SU-DHL-6 (cell line): ENCODE measurements around the gene AKR1B1.

Source experiments
- EZH2phosphoT487 ChIP-seq: fragments of 200-600 bp; sonication (generic), shearing (Covaris generic); conservative IDR thresholded peaks from 2 replicates; pipeline ENCODE4 v1.6.1; 2018; ENCODE audit warnings: mild to moderate bottlenecking, antibody characterized with exemption, low read length, moderate library complexity, mixed read lengths
- TF ChIP-seq, protein P1 (sequence below): fragments of 200-600 bp; sonication (generic); IDR thresholded peaks from one replicate; pipeline ENCODE4 v1.5.1; 2017; ENCODE audit warnings: antibody characterized with exemption, mild to moderate bottlenecking, low read length, moderate library complexity; ENCODE audit not compliant: insufficient read depth, poor library complexity, severe bottlenecking

GRCh38 chr7:134449680-134450079 lies 9.2 kb downstream of the AKR1B1 start:
- TF ChIP-seq, protein P1, sequence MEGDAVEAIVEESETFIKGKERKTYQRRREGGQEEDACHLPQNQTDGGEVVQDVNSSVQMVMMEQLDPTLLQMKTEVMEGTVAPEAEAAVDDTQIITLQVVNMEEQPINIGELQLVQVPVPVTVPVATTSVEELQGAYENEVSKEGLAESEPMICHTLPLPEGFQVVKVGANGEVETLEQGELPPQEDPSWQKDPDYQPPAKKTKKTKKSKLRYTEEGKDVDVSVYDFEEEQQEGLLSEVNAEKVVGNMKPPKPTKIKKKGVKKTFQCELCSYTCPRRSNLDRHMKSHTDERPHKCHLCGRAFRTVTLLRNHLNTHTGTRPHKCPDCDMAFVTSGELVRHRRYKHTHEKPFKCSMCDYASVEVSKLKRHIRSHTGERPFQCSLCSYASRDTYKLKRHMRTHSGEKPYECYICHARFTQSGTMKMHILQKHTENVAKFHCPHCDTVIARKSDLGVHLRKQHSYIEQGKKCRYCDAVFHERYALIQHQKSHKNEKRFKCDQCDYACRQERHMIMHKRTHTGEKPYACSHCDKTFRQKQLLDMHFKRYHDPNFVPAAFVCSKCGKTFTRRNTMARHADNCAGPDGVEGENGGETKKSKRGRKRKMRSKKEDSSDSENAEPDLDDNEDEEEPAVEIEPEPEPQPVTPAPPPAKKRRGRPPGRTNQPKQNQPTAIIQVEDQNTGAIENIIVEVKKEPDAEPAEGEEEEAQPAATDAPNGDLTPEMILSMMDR = no peak
- no peak for TF ChIP-seq EZH2phosphoT487
